GM19351 (cell line): ENCODE measurements around the gene LIPE.
"Not testable (repeated sequence)": the region's sequence is repeated elsewhere in the genome, so short reads cannot be mapped to it uniquely, and the experiment has no call there.

ENCODE experiments used
- ATAC-seq: cut with Tn5 transposase; IDR thresholded peaks from one replicate; pipeline ENCODE4 v1.9.1; 2021; ENCODE audit warnings: mild to moderate bottlenecking, moderate library complexity; ENCODE audit not compliant: unreplicated experiment

The LIPE gene

GRCh38 chr19:42427313-42427712 is at the start of gene LIPE:
LIPE (minus strand) TSS chr19:42427388; CDS start chr19:42427149, 239 bp downstream.
- ATAC-seq: no peak

GRCh38 chr19:42475366-42475765 is 48.2 kb upstream of the LIPE start:
- ATAC-seq: no peak

GRCh38 chr19:42474743-42475142 is 47.6 kb upstream of the LIPE start:
- no peak for ATAC-seq

GRCh38 chr19:42473686-42474085 is 46.5 kb upstream of the LIPE start:
- ATAC-seq: no peak

- no peak for ATAC-seq
Measured at GRCh38 chr19:42472402-42473147, 45.4 kb upstream of the LIPE start.

GRCh38 chr19:42471554-42472249 is 44.5 kb upstream of the LIPE start:
- ATAC-seq: no peak

- ATAC-seq: no peak
Measured at GRCh38 chr19:42469311-42470235, 42.4 kb upstream of the LIPE start.

GRCh38 chr19:42468273-42468796 is 41.1 kb upstream of the LIPE start:
- ATAC-seq: no peak

GRCh38 chr19:42467183-42467760 is 40.1 kb upstream of the LIPE start:
- no peak for ATAC-seq

- no peak for ATAC-seq
Measured at GRCh38 chr19:42466521-42467182, 39.5 kb upstream of the LIPE start.

GRCh38 chr19:42465827-42466280 is 38.7 kb upstream of the LIPE start:
- ATAC-seq: peak; percentile 87

GRCh38 chr19:42461700-42462324 is 34.6 kb upstream of the LIPE start:
- no peak for ATAC-seq

GRCh38 chr19:42461231-42461630 is 34.0 kb upstream of the LIPE start:
- ATAC-seq: not testable (repeated sequence)

GRCh38 chr19:42459926-42460325 is 32.7 kb upstream of the LIPE start:
- ATAC-seq: no peak

- no peak for ATAC-seq
Measured at GRCh38 chr19:42455621-42456081, 28.5 kb upstream of the LIPE start.

GRCh38 chr19:42455086-42455485 is 27.9 kb upstream of the LIPE start:
- no peak for ATAC-seq

- ATAC-seq: no peak
Measured at GRCh38 chr19:42452590-42452989, 25.4 kb upstream of the LIPE start.

GRCh38 chr19:42450314-42450934 is 23.2 kb upstream of the LIPE start:
- ATAC-seq: peak; percentile 78

GRCh38 chr19:42448306-42448705 is 21.1 kb upstream of the LIPE start:
- not testable (repeated sequence) for ATAC-seq
